ENCODE data around the gene MMP20. TPM values are rescaled to one million over a fixed set of nuclear protein-coding genes. Genes with fewer than 3 reads are reported as not detected.

The MMP20 gene
- total RNA-seq, 1 donor from 2014 or later: not detected

DNA sequence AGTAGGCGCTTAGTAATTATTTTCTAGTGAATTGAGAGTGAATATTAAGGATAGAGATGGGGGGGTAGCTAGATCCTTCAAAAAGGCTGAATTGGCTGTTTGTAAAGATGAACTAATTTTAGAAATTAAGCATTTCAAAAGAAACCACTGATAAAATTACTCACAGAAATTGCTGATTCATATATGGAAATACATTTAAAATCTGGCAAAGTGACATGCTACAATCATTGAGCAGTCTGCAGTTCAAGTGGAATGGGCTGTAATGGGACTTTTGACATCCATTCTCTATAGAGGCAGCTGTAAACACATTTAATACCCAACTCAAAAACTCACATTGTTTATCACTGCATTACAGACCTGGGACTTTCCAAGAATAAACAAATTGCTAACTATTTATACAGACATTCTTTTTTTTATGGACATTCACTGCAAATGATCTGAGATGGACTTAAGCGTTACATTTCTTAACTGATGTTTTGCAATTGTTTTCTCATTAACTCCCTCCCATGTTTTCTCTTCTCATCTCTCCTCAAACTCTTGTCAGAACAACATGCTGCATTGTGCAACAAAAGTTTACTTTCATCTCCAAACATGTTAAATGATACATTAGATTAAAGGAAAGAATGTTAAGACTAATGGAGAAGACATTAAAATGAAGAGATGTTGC is 52.4 kb downstream of the MMP20 start:
- TF ChIP-seq, protein P1, sequence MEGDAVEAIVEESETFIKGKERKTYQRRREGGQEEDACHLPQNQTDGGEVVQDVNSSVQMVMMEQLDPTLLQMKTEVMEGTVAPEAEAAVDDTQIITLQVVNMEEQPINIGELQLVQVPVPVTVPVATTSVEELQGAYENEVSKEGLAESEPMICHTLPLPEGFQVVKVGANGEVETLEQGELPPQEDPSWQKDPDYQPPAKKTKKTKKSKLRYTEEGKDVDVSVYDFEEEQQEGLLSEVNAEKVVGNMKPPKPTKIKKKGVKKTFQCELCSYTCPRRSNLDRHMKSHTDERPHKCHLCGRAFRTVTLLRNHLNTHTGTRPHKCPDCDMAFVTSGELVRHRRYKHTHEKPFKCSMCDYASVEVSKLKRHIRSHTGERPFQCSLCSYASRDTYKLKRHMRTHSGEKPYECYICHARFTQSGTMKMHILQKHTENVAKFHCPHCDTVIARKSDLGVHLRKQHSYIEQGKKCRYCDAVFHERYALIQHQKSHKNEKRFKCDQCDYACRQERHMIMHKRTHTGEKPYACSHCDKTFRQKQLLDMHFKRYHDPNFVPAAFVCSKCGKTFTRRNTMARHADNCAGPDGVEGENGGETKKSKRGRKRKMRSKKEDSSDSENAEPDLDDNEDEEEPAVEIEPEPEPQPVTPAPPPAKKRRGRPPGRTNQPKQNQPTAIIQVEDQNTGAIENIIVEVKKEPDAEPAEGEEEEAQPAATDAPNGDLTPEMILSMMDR (IDR thresholded peaks at IDR 0.05; ENCODE audit: borderline replicate concordance): no peak
- Histone ChIP-seq H3K27me3 (ENCODE audit: low read depth) (no peaks in the 10 kb centered on the region), H3K9me3 (replicated peaks) (no peaks in the 10 kb centered on the region), H3K4me1 (no peaks in the 10 kb centered on the region), H3K27ac (replicated peaks) (no peak overlapping the region), H3K4me3 (no peak overlapping the region), H3K36me3 (no peaks in the 10 kb centered on the region)
- intact Hi-C loops (cut with micrococcal nuclease): no loop called here
- no peak for DNase-seq

DNA sequence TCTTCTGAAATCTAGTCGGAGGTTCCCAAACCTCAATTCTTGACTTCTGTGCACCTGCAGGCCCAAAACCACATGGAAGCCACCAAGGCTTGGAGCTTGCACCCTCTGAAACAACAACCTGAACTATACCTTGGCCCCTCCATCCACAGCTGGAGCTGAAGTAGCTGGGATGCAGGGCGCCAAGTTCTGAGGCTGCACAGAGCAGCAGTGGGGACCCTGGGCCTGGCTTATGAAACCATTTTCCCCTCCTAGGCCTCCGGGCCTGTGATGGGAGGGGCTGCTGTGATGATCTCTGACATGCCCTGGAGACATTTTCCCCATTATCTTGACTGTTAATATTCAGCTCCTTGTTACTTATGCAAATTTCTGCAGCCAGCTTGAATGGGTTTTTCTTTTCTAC is 56.3 kb downstream of the MMP20 start:
- peaks cover 6% of the 10 kb centered on the region for H3K9me3 ChIP-seq (replicated peaks)
- no peak overlapping the region for H3K4me3 ChIP-seq
- H3K27me3 ChIP-seq (ENCODE audit: low read depth): no peaks in the 10 kb centered on the region
- intact Hi-C loops (cut with micrococcal nuclease): no loop called here
- no peak overlapping the region for H3K27ac ChIP-seq (replicated peaks)
- TF ChIP-seq, protein P1 (IDR thresholded peaks at IDR 0.05; ENCODE audit: borderline replicate concordance): no peak
- no peaks in the 10 kb centered on the region for H3K4me1 ChIP-seq
- no peak for DNase-seq
- no peaks in the 10 kb centered on the region for H3K36me3 ChIP-seq

DNA sequence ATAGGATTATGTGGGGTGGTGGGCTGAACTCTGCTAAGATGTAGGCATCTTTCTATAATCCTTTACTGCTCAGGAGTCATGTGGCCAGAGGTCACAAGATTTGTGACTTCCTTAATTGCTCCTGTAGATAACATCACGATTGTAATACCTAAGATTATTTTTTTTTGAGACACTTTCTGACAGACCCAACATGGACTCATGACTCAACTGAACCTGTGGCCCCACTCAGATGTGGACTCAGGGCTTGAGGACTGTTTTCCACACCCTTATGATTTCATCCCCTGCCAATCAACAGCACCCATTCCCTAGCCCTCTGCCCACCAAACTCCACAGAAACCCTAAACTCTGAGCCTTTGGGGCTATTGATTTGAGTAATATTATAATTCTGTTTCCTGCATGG is 59.0 kb downstream of the MMP20 start:
- Histone ChIP-seq H3K4me1 (no peaks in the 10 kb centered on the region), H3K4me3 (no peak overlapping the region), H3K36me3 (no peaks in the 10 kb centered on the region), H3K27ac (replicated peaks) (no peak overlapping the region), H3K27me3 (ENCODE audit: low read depth) (no peaks in the 10 kb centered on the region), H3K9me3 (replicated peaks) (peaks cover 6% of the 10 kb centered on the region)
- intact Hi-C loops (cut with micrococcal nuclease): no loop called here
- no peak for DNase-seq
- TF ChIP-seq, protein P1 (IDR thresholded peaks at IDR 0.05; ENCODE audit: borderline replicate concordance): no peak

DNA sequence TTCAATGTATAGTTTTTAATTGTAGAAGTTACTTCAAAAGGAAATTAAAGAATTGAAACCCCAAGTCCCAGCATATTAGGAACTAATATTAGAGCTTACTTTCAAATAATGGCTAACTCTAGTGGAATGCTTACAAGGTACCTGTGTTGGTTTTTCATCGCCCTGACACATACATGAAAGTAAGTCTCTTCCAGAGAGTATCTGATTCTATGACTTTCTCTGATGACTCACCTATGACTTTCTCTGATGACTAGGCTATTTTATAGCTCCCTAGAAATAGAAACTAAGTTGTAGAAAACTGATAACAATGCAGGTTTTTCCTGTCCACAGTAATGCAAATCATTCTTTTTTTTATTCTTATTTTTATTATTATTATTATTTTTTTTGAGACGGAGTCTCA is 61.0 kb downstream of the MMP20 start:
- no peak overlapping the region for H3K4me3 ChIP-seq
- H3K4me1 ChIP-seq: no peaks in the 10 kb centered on the region
- intact Hi-C loops (cut with micrococcal nuclease): no loop called here
- no peak for DNase-seq
- peaks cover 6% of the 10 kb centered on the region for H3K9me3 ChIP-seq (replicated peaks)
- H3K27ac ChIP-seq (replicated peaks): no peak overlapping the region
- H3K27me3 ChIP-seq (ENCODE audit: low read depth): no peaks in the 10 kb centered on the region
- H3K36me3 ChIP-seq: no peaks in the 10 kb centered on the region
- TF ChIP-seq, protein P1 (IDR thresholded peaks at IDR 0.05; ENCODE audit: borderline replicate concordance): no peak

DNA sequence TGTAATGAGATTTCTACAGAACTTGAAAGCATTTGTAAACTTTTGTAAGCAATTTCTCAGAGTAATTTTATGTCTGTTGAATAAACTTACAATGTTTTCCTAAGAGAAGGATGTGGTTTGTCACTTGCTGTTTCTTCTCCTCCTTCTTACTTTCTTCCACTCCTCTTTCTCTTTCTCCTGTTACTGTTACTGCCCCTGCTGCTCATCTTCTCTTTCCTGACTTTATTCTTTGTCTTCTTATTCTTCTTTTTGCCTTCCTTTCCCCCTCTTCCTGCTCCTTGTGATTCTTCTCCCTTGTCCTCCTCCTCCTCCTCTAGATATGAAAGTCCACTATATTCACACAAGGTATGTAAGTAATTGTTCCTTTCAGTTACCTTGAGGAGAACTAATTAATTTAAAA is 63.5 kb downstream of the MMP20 start:
- Histone ChIP-seq H3K9me3 (replicated peaks) (peaks cover 6% of the 10 kb centered on the region), H3K4me3 (no peak overlapping the region), H3K36me3 (no peaks in the 10 kb centered on the region), H3K27me3 (ENCODE audit: low read depth) (peaks cover 5% of the 10 kb centered on the region), H3K27ac (replicated peaks) (no peak overlapping the region), H3K4me1 (no peaks in the 10 kb centered on the region)
- TF ChIP-seq, protein P1 (IDR thresholded peaks at IDR 0.05; ENCODE audit: borderline replicate concordance): no peak
- DNase-seq: no peak
- intact Hi-C loops (cut with micrococcal nuclease): no loop called here
